Stimulated activated CD4-positive, alpha-beta T cell treated with anti-CD3 and anti-CD28 coated beads, Interleukin-15, amount 100 ng/mL, for 48 hours (primary cell): ENCODE data around the gene ALCAM.
"Not testable (repeated sequence)": the region's sequence is repeated elsewhere in the genome, so short reads cannot be mapped to it uniquely, and the experiment has no call there.

ENCODE experiments used
- DNase-seq, 2 donors: peaks; one replicate each; pipeline ENCODE4 v3.0.0-alpha.2; 2020; ENCODE audit warnings: low read depth in 2 of 2

ALCAM gene

DNA sequence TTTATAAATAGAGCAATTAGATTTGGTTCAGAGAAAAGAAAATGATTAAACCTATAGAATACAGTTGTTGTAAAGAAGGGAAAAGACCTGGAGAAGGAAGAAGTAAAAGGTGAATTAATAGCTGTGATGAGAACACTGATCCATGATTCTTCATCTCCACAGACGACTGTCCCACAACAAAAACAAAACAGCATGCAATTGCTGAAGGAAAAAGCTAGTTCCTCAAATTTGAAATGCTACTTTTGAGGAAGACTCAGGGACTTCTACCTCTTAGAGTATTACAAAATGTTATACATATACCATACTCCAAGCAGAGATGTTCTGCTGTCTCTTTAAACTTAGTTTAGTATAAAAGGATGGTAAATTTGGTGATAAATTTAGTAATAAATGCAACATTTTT lies 21.5 kb downstream of the ALCAM start:
- no peak for DNase-seq

DNA sequence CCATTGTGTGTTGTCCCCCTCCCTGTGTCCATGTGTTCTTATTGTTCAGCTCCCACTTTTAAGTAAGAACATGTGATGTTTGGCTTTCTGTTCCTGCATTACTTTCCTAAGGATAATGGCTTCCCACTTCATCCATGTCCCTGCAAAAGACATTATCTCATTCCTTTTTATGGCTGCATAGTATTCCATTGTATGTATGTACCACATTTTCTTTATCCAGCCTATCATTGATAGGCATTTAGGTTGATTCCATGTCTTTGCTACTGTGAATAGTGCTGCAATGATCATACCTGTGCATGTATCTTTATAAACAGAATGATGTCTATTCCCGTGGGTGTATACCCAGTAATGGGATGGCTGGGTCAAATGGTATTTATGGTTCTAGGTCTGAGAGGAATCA lies 23.1 kb downstream of the ALCAM start:
- DNase-seq: not testable (repeated sequence)

DNA sequence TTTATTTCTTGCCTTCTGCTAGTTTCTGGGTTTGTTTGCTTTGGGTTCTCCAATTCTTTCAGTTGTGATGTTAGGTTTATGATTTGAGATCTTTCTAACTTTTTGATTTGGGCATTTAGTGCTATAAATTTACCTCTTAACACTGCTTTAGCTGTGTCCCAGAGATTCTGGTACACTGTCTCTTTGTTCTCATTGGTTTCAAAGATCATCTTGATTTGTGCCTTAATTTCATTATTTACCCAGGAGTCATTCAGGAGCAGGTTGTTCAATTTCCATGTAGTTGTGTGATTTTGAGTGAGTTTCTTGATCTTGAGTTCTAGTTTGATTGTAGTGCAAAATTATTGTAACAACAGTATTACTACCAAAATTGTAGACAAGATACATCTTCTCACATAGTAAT lies 25.9 kb downstream of the ALCAM start:
- DNase-seq: not testable (repeated sequence)

DNA sequence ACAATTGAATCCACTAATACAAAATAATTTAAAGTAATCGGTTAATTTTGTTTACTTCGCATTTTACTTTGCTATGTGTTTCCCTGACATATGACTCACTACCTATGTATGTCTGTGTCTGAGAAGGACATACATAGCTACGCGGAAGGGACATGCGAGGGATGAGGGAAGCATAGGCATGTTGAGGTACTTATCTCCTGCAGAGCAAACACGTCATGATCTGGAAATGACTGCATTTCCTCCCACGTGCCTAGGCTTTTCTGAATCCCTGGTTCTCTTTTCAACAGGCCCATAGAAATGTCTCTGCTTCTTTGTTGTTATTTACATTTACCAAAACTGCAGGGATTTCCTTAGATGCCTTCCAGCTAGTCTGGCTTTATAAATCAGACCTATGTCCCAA lies 27.5 kb downstream of the ALCAM start:
- no peak for DNase-seq

DNA sequence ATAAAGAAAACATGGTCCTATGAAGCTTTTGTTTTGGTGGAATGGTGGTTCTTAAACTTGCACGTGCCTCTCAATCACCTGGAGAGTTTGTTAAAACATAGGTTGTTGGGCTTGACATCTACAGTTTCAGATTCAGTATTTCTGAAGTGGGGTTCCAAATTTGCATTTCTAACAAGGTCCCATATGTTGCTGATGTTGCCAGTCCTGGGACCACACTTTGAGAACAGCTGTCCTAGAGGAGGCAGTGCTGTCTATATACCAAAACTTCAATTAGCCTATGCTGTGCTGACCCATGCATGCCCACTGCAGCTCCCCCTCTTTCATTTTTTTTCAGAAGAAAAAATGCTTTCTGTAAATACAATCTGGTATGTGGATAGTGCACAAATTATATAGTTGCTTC lies 31.3 kb downstream of the ALCAM start:
- DNase-seq: no peak

DNA sequence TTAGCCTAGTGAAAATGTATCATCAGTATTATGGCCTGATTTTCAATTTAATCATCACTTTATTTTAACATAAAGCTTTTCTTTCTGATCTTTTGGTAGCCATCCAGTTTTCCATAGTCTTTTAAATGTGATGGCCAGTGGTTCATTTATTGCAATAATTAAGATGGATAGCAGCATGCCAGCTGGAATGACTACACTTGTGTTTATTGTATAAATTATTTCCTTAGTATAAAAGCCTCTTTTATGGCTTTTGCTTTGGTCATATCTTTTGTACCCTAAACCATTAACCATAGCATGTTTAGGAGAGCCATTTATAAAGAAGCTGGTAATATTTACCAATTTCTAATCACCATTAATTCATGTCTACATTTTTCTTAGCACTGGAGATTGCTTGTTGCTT lies 31.7 kb downstream of the ALCAM start:
- DNase-seq: no peak

DNA sequence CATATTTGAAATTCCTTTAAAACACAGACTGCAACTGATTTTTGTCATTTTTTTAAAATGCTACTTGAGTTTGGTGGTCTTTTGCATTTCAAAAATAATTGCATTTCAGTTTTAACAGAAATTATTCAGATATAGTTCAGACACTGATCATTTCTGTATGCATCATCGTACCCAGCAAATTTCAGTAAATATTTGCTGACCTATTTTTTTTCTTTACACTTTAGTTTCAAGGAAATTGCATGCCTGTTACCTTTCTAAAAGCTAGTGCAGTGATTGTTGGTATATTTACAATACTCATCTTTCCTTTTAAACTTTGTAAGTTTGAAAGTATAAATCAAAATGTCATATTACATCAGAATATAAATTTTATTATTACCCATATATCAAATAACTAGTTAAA lies 32.4 kb downstream of the ALCAM start:
- DNase-seq: no peak

DNA sequence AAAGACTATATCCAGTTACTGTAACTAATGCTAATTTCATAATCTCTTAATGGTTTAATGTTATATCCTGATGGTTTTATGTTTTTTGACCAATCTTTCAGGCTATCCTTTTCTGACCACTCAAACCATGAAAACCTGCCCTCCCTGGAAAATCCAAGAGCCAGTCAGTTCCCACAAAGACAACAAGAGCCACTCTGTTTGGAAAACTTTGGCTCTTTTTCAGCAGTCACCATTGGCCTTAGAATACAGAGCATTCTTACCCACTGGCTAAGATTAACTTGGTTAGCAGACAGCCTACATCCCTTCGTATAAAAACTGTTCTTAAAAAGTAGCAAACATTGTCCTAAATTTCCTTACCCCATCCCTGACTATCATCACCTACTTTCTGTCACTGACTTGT lies 32.9 kb downstream of the ALCAM start:
- no peak for DNase-seq

DNA sequence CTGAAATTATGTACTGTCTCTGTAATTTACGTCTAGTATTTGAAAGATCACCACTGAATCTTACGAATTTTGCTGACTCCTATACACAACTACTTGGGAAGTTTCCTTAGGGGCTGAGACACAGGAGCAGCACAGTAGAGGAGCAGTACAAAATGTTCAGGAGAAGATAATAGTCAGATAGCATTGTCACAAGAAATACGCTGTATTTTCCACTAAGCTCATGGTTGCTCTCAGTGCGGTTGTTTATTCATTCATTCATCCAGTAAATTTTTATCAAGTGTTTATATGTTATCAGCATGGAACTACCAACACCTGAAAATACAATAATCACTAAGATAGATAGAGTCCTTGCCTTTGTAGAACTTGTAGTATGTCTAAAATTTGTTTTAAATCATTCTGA lies 34.5 kb downstream of the ALCAM start:
- no peak for DNase-seq

DNA sequence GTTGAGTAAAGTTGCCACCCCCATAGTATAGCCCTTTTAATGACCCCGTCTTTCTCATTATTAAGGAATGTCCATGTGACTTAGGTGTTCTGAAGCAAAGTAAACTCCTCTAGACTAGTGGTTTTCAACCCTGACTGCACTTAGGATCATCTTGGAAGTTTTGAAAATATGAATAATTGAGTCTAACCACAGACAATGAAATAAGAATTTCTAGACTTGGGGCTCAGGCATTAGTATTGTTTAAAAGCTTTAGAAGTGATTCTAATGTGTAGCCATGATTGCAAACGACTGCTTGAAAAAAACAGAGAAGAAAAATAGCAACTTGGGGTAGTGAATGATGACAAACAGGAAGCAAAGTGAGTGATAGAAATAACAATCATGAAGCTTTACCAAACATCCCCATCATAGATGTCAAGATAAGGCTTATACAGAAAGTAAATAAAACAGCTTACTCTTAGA lies 35.0 kb downstream of the ALCAM start:
- no peak for DNase-seq

DNA sequence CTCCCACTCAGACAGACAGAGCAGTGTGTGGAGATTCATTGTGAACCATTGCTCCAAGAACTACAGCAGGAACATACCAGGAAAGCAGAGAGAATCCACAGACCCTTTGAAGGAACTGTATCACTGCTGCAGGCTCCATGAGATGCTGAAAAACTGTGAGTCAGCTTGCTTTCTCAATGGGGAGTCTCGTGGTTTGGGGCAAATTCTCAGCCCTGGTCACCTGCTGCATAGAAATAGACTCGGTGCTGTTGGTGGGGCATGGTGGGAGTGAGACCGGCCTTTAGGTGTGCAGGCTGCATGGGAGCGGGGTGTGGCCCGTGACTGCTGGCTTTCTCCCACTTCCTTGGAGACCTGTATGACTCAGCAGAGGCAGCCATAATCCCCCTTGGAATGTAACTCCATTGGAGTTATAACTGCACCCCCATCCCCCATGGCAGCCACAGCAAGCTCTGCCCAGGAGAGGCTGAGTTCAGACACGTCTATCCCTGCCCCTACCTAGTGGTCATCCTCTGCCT lies 35.6 kb downstream of the ALCAM start:
- no peak for DNase-seq

DNA sequence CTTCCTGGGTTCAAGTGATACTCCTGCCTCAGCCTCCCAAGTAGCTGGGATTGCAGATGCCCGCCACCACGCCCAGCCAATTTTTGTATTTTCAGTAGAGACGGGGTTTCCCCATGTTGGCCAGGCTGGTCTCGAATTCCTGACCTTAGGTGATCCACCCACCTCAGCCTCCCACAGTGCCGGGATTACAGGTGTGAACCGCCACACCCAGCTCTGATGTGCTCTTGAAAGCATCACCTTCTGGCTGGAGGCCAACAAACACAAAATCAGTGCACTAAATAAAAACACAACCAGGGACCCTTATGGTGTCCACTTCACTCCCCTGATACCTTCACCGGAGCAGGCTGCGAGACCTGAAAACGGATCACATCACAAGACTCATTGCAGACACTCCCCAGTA lies 36.3 kb downstream of the ALCAM start:
- DNase-seq: not testable (repeated sequence)

DNA sequence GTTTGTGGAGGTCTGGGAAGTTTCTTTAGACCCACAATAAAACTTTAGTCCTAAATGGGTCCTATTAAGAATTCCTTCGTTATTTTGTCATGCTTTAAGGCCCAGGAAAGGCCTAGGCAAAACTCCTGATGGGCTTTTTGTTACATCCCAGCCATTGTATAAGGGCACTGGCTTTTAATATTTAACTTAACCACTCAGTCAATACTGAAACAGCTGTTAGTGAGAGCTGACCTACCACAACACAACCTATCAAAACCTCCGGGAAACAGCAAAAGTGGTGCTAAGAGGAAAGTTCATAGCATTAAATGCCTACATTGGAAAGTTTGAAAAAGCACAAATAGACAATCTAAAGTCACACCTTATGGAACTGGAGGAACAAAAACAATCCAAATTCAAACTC lies 39.6 kb downstream of the ALCAM start:
- no peak for DNase-seq

DNA sequence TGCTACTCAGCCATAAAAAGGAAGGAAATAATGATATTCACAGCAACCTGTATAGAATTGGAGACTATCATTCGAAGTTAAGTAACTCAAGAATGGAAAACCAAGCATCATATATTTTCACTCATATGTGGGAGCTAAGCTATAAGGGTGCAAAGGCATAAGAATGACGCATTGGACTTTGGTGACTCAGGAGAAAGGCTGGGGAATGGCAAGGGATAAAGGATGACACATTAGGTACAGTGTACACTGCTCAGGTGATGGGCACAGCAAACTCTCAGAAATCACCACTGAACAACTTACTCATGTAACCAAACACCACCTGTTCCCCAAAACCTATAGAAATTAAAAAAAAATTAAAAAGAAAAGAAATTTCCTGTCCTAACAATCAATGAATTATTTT lies 42.7 kb downstream of the ALCAM start:
- DNase-seq: no peak

DNA sequence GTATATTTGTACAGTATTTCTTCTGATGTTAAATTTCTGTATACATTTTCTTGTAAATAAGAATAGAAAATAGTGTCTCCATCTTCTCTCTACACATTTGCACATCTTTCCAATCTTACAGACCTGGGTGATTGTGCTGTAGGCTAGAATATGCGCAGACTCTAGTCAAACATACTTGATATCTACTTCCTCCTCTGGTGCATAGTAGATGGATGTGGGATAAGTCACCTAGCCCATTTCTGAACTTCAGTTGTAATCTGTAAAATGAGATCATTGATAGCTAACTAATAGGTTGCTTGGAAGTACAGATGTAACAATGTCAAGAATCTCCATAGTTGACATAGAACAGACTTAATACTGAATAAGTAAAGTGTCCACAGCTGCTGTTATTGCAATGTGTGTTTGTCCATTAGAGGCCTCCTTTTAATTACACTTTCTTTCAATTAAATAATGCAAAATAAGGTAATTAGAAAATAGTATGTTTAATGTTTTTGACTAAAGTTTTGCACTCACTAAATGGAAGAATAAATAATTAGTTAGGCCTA lies 46.7 kb downstream of the ALCAM start:
- DNase-seq: no peak

DNA sequence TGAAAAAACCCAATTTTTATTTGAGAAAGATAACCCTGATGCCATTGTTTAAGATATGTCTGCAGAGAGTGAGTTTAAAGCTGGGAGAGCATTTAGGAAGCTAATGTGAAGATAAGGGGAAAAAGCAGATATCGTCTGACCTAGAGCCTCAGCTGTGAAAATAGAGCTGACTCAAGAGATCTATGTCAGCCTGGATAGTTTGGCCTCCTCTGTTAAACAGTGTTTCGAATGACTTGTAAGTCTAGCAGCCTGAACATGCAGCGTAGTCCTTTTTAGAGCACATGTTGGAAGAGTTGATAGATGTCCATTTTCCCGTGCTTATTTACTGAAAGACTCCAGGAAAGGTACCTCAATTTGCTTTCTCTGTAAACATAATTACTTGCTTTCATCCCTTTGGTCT lies 48.1 kb downstream of the ALCAM start:
- DNase-seq: no peak

DNA sequence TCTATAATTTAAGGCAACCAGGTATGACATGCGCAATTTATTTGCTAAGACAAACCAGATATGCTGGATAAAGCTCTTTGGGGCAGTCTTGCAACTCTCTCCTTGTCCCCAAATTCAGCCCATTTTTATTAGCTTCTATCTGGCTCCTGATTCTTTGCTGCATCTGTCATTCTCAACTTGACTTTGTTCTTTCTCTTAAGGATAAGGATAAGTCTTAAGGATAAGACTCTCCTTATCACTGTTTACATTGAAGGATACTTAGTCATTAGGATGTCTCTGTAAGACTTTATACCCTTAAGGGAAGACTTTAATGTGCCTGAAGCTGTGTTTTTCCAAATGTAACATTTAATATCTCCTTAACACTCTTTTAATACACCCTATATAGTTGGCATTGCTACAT lies 49.2 kb downstream of the ALCAM start:
- no peak for DNase-seq

DNA sequence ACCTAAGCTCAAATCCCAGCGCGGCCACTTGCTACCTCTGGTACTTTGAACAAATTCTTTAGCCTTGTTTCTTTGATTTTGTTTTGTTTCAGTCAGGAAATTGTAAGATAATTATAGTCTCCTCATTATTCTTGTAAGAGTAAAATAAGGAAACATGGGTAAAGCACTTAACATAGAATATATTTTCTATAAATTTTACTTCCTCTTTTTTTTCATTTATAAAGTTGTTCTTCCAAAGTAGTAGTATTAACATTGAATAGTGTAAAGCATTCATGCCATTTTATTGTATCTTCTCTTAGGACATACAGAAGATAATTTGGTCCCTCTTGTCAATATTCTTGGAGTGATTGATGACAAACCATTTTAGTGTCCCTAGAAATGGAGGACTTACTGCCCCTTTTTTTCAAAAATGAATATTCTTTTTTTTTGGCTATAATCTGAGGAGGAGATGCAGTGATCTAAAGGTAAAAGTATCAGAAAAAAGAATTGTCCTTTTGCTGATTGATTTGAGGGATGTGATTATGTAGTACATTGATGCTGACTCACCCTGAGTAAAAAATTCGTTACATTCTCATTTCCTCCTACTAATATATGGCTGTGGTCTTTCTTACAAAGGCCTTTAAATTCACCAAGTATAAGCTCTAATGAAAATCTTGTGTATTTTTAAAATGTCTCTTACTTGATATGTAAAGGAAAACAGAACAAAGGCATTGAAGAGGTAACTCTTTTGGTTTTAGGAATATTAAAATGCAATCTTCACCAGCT lies 51.0 kb downstream of the ALCAM start:
- no peak for DNase-seq

DNA sequence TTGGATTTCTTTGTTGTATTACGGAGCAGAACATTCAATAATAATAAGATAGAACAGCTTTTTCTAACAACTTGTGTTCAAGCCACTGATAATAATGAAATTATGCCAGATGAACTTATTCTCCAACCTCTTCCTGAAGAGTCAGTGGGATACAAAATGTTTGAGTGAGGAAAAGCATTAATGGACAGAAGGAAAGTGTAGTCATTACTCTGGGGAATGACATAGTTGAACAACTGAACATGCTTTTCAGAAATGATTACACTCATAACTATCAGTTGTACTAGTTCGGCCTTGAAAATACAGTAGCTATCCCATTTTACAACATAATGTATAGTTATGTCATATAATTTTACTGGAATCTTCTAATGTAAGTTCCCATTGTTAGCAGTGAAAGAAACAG lies 55.9 kb downstream of the ALCAM start:
- no peak for DNase-seq

DNA sequence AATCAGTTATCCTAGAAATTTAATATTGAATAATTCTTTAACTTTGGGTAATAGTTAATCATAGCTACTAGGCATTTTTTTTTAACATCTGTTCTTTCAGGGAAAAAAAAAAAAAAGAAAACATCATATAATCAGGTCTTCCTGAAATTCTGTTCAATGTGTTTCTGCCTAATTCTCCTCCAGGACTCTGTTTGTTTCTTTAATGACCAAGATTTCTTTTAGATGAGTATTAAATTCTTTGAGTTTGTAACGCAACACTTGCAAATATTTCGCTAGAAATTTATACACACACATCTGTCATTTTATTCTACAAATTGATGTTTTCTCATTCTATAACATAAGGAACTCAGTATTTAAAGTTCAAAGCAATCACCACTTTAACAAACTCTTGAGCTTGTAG lies 56.7 kb downstream of the ALCAM start:
- DNase-seq: no peak

DNA sequence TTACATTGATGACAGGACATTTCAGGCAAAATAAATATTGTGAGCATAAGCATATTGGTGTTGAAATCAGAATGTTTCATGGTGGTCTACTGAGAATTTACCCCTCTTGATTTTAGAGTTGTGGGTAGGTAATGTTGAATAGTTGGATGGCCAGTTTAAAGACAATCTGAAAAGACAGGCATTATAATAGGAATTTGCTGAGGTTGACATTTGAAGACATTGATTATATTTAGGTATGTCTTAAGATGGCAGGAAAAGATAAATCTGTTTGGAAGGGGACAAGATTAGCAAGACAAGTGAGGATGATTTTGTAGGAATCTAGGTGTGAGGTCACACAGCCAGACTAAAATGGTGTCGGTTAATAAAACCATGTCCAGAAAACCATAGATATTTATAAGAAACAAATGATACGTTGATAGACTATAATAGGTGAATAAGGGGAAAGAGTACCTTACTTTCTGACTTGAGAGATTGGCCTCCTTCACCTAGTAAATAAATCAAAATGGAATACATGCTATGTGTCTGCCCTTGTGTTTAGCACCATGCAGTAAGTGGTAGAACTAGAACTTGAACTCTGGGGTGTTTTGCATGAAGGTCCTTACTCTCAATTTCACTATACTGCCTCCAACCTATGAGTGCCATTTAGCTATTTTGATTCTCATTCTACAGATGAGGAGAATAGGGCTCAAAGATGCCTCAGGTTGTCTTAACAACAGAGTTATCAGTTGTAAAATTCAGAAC lies 57.9 kb downstream of the ALCAM start:
- DNase-seq: no peak

DNA sequence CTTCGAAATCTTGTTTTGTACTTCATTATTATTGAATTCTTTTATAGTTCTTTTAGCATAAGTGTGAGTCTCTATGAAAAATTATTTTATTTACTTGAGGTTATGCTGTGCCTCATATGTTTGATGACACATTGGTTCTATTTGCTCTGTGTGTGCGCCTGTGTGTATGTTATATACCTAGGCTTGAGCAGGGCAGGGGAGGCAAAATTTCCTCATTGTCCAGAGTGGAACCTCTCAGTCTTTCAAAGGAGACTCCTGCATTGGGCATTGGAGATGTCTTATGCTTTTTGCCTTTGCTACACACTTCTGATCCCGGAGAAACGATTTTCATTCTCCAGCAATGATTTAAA lies 58.4 kb downstream of the ALCAM start:
- no peak for DNase-seq

DNA sequence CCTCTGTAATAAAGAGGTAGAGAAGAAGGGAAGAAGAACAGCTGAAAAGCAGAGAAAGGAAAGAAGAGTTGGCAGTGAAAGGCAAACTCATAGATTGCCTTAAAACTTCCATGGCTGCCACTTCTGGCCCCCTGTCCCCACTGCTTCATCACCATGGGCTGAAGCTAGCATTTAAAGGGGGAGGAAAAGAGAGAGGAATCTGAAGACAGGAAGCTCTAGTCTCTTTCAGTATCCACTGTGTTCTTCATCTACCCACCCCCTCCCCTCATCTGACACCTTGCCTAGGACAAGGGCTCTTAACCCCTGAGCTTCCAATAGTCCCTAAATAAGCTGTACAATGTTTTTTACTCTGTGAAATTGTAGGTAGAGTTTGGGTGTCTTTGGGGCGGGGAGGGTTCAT lies 60.6 kb downstream of the ALCAM start:
- DNase-seq: no peak
